Measurements from ENCODE around the gene ATRNL1.
"Not testable (repeated sequence)": the region's sequence is repeated elsewhere in the genome, so short reads cannot be mapped to it uniquely, and the experiment has no call there.

The ATRNL1 gene

DNA sequence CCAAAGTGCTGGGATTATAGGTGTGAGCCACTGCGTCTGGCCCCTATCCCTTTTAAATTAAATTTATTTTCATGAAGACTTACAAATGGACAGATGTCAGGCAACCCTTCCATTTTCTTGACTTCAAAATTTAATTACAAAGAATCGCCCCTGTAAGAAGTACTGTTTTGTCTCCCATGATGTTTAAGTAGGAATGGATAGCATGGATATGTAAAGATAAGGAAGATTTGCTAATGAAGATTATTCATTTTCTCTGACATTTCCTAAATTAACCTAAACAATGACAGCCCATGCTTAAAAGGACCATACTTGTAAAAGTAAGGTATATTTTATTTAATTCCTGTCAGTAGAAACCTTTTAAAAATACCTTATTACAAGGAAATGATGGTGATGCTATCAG is 627.0 kb downstream of the ATRNL1 start:
- Histone ChIP-seq H3K27ac (ENCODE audit: low read length) (no peak overlapping the region), H3K4me3 (ENCODE audit: low read length) (no peak overlapping the region), H3K27me3 (ENCODE audit: control insufficient read depth, insufficient read depth, low read length) (no peaks in the 10 kb centered on the region), H3K9me3 (ENCODE audit: control insufficient read depth, low read depth, low read length) (no peaks in the 10 kb centered on the region), H3K4me1 (ENCODE audit: control insufficient read depth, low read depth, low read length) (no peaks in the 10 kb centered on the region), H3K36me3 (ENCODE audit: control insufficient read depth, low read depth, low read length) (no peaks in the 10 kb centered on the region), H3K9ac (ENCODE audit: low read length) (no peak overlapping the region)

DNA sequence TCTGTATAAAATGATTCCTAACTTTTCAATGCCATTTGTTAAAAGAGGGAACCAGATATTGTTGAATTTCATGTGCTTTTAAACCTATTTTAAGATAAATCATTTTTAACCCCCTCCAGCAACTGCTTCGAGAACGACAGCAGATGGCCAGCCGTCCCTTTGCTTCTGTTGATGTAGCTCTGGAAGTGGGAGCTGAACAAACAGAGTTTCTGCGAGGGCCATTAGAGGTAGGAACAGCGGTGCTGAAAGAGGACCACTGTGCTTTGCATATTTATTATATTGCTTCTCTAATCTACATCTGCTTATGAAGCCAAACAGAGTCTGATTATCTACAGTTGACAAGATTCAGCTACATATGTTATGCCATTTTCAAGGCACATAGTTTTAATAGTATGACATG is 634.0 kb downstream of the ATRNL1 start:
- H3K4me3 ChIP-seq (ENCODE audit: low read length) = no peak overlapping the region
- no peaks in the 10 kb centered on the region for H3K27me3 ChIP-seq (ENCODE audit: control insufficient read depth, insufficient read depth, low read length)
- no peaks in the 10 kb centered on the region for H3K36me3 ChIP-seq (ENCODE audit: control insufficient read depth, low read depth, low read length)
- H3K4me1 ChIP-seq (ENCODE audit: control insufficient read depth, low read depth, low read length) = no peaks in the 10 kb centered on the region
- H3K9ac ChIP-seq (ENCODE audit: low read length) = no peak overlapping the region
- no peak overlapping the region for H3K27ac ChIP-seq (ENCODE audit: low read length)
- no peaks in the 10 kb centered on the region for H3K9me3 ChIP-seq (ENCODE audit: control insufficient read depth, low read depth, low read length)

DNA sequence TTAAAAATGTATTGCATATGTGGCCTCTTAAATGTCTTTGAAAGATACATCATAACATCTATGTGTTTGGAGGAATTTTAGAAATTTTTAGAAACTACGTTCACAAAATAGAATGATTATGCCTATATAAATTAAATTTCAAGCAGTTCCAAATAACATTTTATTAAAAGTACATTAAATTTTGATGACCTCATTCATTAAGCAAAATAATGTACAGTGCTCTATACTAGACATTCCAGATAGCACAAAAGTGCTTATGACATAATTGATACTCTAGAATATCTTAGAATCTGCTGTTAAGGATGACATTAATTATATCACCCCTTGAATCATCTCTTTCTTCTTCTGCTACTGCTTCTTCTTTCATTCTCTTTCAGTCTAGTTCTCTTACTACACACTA is 650.9 kb downstream of the ATRNL1 start:
- Histone ChIP-seq H3K36me3 (ENCODE audit: control insufficient read depth, low read depth, low read length) (no peaks in the 10 kb centered on the region), H3K27ac (ENCODE audit: low read length) (no peak overlapping the region), H3K9ac (ENCODE audit: low read length) (no peak overlapping the region), H3K27me3 (ENCODE audit: control insufficient read depth, insufficient read depth, low read length) (no peaks in the 10 kb centered on the region), H3K4me1 (ENCODE audit: control insufficient read depth, low read depth, low read length) (no peaks in the 10 kb centered on the region), H3K4me3 (ENCODE audit: low read length) (no peak overlapping the region), H3K9me3 (ENCODE audit: control insufficient read depth, low read depth, low read length) (no peaks in the 10 kb centered on the region)

DNA sequence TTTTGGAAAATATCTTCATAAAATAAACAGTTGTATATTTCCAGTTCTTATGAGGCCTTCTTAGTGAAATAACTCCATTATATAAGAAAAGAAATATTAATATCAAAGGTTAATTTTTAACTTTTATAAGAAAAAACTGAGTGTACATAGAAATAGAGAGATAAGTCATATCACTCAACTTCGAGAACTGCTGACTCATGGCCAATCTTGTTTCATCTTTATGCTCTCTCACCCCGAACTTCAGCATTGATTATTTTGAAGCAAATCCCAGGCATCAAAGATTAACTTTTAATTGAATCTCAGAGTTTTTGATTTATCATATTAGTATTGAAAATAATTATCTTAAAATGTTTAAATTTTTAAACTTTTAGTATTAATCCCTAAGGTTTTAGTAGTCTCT is 652.8 kb downstream of the ATRNL1 start:
- no peaks in the 10 kb centered on the region for H3K36me3 ChIP-seq (ENCODE audit: control insufficient read depth, low read depth, low read length)
- no peak overlapping the region for H3K27ac ChIP-seq (ENCODE audit: low read length)
- no peak overlapping the region for H3K9ac ChIP-seq (ENCODE audit: low read length)
- no peak overlapping the region for H3K4me3 ChIP-seq (ENCODE audit: low read length)
- H3K4me1 ChIP-seq (ENCODE audit: control insufficient read depth, low read depth, low read length) = no peaks in the 10 kb centered on the region
- H3K9me3 ChIP-seq (ENCODE audit: control insufficient read depth, low read depth, low read length) = no peaks in the 10 kb centered on the region
- no peaks in the 10 kb centered on the region for H3K27me3 ChIP-seq (ENCODE audit: control insufficient read depth, insufficient read depth, low read length)

DNA sequence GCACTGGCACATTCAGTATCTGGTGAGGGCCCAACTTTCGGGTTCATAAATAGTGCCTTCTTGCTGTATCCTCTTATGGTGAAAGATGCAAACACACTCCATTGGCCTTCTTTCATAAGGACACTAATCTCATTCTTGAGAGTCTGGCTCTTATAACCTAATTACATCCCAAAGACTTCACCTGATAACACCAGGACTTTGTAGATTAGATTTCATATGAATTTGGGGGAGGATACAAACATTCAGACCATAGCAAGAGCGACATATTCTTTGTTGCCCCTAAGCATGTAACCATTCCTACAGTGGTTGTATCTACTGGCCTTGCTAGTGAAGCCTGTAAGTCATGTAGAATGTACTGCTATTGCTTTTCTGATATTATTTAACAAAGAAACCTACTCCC is 654.6 kb downstream of the ATRNL1 start:
- Histone ChIP-seq H3K27ac (ENCODE audit: low read length) (no peak overlapping the region), H3K4me3 (ENCODE audit: low read length) (no peak overlapping the region), H3K36me3 (ENCODE audit: control insufficient read depth, low read depth, low read length) (no peaks in the 10 kb centered on the region), H3K9ac (ENCODE audit: low read length) (no peak overlapping the region), H3K4me1 (ENCODE audit: control insufficient read depth, low read depth, low read length) (no peaks in the 10 kb centered on the region), H3K9me3 (ENCODE audit: control insufficient read depth, low read depth, low read length) (no peaks in the 10 kb centered on the region), H3K27me3 (ENCODE audit: control insufficient read depth, insufficient read depth, low read length) (no peaks in the 10 kb centered on the region)

DNA sequence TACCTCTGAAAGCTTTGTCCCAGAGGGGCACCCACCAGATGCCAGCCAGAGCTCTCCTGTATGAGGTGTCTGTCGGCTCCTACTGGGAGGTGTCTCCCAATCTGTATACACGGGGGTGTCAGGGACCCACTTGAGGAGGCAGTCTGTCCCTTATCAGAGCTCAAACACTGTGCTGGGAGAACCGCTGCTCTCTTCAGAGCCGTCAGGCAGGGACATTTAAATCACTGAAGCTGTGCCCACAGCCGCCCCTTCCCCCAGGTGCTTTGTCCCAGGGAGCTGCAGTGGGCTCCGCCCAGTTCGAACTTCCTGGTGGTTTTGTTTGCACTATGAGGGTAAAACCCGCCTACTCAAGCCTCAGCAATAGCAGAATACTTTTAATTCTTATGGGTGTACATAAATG is 665.3 kb downstream of the ATRNL1 start:
- not testable (repeated sequence) for H3K36me3 ChIP-seq (ENCODE audit: control insufficient read depth, low read depth, low read length); H3K4me3 ChIP-seq (ENCODE audit: low read length); H3K9me3 ChIP-seq (ENCODE audit: control insufficient read depth, low read depth, low read length); H3K27me3 ChIP-seq (ENCODE audit: control insufficient read depth, insufficient read depth, low read length); H3K9ac ChIP-seq (ENCODE audit: low read length); H3K27ac ChIP-seq (ENCODE audit: low read length)
- peaks cover 10% of the 10 kb centered on the region for H3K4me1 ChIP-seq (ENCODE audit: control insufficient read depth, low read depth, low read length)

DNA sequence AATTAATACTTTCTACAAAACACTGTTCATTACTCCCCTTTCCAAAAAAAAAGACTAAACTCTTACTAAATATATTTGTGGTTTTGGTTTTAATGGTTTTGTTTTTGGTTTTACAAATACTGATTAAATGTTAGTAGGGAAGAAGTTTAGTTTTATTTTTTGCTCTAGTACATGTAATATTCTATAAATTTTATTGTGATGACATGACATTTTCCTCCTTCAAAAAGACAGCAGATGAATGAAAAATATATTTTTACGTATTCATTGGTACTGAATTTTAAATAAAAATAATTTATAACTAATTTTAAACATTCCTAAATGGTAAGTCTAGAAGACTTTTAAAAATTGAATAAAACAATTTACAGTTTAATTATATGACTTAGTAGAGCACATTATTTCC is 667.0 kb downstream of the ATRNL1 start:
- Histone ChIP-seq H3K36me3 (ENCODE audit: control insufficient read depth, low read depth, low read length) (no peaks in the 10 kb centered on the region), H3K9me3 (ENCODE audit: control insufficient read depth, low read depth, low read length) (no peaks in the 10 kb centered on the region), H3K9ac (ENCODE audit: low read length) (no peak overlapping the region), H3K27ac (ENCODE audit: low read length) (no peak overlapping the region), H3K27me3 (ENCODE audit: control insufficient read depth, insufficient read depth, low read length) (no peaks in the 10 kb centered on the region), H3K4me1 (ENCODE audit: control insufficient read depth, low read depth, low read length) (peaks cover 10% of the 10 kb centered on the region), H3K4me3 (ENCODE audit: low read length) (no peak overlapping the region)

DNA sequence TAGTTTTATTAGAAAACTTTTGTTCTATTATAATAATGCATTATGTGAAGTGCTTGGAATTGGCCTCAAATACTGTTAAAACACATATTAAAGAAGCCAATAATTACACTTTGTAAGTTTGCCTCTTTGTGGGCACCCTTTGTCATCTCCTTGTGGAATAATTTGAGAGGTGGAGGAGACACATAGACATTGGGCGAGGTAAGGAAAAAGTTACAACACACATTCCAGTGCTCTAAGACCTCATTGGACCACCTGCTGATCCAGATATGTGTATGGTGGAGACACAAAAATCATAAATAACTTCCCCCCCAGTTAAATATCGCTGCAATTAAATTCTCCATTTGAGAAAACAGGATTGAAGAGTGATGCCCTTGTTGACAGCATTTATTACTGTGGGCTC is 668.0 kb downstream of the ATRNL1 start:
- Histone ChIP-seq H3K27ac (ENCODE audit: low read length) (no peak overlapping the region), H3K9ac (ENCODE audit: low read length) (no peak overlapping the region), H3K4me3 (ENCODE audit: low read length) (no peak overlapping the region), H3K4me1 (ENCODE audit: control insufficient read depth, low read depth, low read length) (peaks cover 10% of the 10 kb centered on the region), H3K36me3 (ENCODE audit: control insufficient read depth, low read depth, low read length) (no peaks in the 10 kb centered on the region), H3K27me3 (ENCODE audit: control insufficient read depth, insufficient read depth, low read length) (no peaks in the 10 kb centered on the region), H3K9me3 (ENCODE audit: control insufficient read depth, low read depth, low read length) (no peaks in the 10 kb centered on the region)

DNA sequence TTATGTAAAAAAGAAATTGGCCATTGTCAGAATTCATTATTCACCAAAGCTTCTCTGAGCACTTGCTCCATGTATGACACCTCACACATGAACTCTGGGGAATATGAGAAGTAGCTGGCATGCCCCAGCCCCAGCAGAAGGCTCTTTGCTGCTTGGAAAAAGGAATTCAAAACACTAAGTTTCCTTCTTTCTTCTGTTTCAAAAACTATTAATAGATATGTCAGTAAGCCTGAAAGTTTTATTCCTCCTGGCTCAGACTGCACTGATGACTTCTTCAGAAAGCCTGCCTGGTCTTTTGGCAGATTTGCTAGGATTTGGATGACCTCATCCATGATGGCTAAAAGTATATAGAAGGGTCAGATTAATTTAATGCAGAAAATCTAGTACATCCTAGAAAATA is 668.9 kb downstream of the ATRNL1 start:
- Histone ChIP-seq H3K4me1 (ENCODE audit: control insufficient read depth, low read depth, low read length) (peaks cover 10% of the 10 kb centered on the region), H3K36me3 (ENCODE audit: control insufficient read depth, low read depth, low read length) (no peaks in the 10 kb centered on the region), H3K27me3 (ENCODE audit: control insufficient read depth, insufficient read depth, low read length) (no peaks in the 10 kb centered on the region), H3K27ac (ENCODE audit: low read length) (no peak overlapping the region), H3K9me3 (ENCODE audit: control insufficient read depth, low read depth, low read length) (no peaks in the 10 kb centered on the region), H3K4me3 (ENCODE audit: low read length) (no peak overlapping the region), H3K9ac (ENCODE audit: low read length) (no peak overlapping the region)

DNA sequence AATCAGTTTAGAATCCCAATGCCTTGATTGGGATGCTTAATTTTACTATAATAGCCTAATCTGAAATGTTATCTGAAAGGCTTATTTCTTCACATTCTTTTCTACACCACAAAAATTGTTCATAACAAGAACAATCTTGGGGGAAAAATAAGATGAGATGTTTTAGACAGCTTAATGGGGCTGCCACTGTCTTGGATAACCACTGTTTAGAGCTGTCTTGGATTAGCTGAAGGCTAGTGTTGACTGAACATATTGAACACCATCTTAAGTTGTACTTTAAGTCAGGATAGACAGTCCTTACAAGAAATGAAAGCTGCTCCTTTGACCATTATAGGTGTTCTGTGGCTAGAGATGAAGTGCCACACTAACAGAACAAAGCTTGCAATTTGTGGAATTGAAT is 678.6 kb downstream of the ATRNL1 start:
- H3K9me3 ChIP-seq (ENCODE audit: control insufficient read depth, low read depth, low read length) = no peaks in the 10 kb centered on the region
- no peaks in the 10 kb centered on the region for H3K4me1 ChIP-seq (ENCODE audit: control insufficient read depth, low read depth, low read length)
- no peak overlapping the region for H3K27ac ChIP-seq (ENCODE audit: low read length)
- H3K36me3 ChIP-seq (ENCODE audit: control insufficient read depth, low read depth, low read length) = no peaks in the 10 kb centered on the region
- no peak overlapping the region for H3K4me3 ChIP-seq (ENCODE audit: low read length)
- no peak overlapping the region for H3K9ac ChIP-seq (ENCODE audit: low read length)
- no peaks in the 10 kb centered on the region for H3K27me3 ChIP-seq (ENCODE audit: control insufficient read depth, insufficient read depth, low read length)

DNA sequence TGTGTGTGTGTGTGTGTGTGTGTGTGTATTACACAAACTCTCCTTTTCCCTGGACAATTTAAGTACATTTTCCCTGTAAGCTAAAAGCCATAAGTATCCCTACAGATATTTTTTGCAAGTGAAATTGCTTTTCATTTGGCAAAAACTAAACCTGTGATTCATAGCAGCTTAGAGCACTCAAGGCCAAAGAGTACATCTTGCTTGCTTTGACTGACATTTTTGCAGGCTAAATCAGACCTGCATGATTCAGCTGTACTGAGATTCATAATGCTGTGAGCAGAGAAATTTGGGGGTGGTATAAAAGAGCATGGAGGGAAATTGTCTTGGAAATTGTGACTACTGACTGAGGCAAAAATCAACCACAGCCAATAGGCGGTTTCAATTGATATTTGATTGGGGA is 679.4 kb downstream of the ATRNL1 start:
- no peaks in the 10 kb centered on the region for H3K9me3 ChIP-seq (ENCODE audit: control insufficient read depth, low read depth, low read length)
- no peak overlapping the region for H3K9ac ChIP-seq (ENCODE audit: low read length)
- H3K4me3 ChIP-seq (ENCODE audit: low read length) = no peak overlapping the region
- no peaks in the 10 kb centered on the region for H3K27me3 ChIP-seq (ENCODE audit: control insufficient read depth, insufficient read depth, low read length)
- H3K27ac ChIP-seq (ENCODE audit: low read length) = no peak overlapping the region
- H3K4me1 ChIP-seq (ENCODE audit: control insufficient read depth, low read depth, low read length) = no peaks in the 10 kb centered on the region
- H3K36me3 ChIP-seq (ENCODE audit: control insufficient read depth, low read depth, low read length) = no peaks in the 10 kb centered on the region

DNA sequence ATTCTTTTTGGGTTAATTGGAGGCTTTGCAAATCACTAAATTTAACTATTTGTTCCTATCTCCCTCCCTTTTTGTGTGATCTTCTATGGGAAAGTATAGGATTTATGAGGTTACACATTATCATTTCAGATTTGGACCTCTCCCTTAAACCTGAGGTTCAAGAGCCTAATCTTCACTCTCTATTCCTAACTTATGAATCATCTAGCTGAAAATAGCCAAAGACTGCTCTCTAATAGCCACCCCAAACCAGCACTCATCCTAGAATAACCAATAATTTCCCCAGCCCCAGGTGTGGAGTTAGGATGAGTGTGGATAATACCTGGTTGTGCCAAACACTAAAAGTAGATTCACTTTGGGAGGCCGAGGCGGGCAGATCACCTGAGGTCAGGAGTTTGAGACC is 680.7 kb downstream of the ATRNL1 start:
- Histone ChIP-seq H3K27ac (ENCODE audit: low read length) (no peak overlapping the region), H3K4me3 (ENCODE audit: low read length) (no peak overlapping the region)

DNA sequence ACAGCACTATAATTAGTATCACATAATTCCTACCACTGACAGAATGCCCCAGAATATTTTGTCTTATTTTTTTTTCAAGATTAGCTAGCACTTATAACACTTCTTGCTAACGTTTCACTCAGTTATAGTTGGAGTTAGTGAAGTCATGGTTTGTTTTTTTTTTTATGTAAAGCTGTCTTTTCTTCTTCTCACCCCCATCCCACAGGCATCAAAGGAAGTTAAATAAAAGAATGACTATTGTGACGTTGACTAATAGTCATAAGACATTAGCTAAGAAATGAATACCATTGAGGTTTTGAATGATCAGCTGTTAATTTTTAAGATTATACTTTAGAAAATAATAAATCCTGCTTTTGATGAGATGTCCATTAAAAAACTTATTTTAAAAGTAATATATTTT is 681.6 kb downstream of the ATRNL1 start:
- Histone ChIP-seq H3K9me3 (ENCODE audit: control insufficient read depth, low read depth, low read length) (no peaks in the 10 kb centered on the region), H3K4me1 (ENCODE audit: control insufficient read depth, low read depth, low read length) (no peaks in the 10 kb centered on the region), H3K9ac (ENCODE audit: low read length) (no peak overlapping the region), H3K4me3 (ENCODE audit: low read length) (no peak overlapping the region), H3K36me3 (ENCODE audit: control insufficient read depth, low read depth, low read length) (no peaks in the 10 kb centered on the region), H3K27me3 (ENCODE audit: control insufficient read depth, insufficient read depth, low read length) (no peaks in the 10 kb centered on the region), H3K27ac (ENCODE audit: low read length) (no peak overlapping the region)

More for the DNA sequence above, 680.7 kb downstream of the ATRNL1 start:
- H3K27me3 ChIP-seq (ENCODE audit: control insufficient read depth, insufficient read depth, low read length) = no peaks in the 10 kb centered on the region
- H3K9me3 ChIP-seq (ENCODE audit: control insufficient read depth, low read depth, low read length) = no peaks in the 10 kb centered on the region
- no peaks in the 10 kb centered on the region for H3K36me3 ChIP-seq (ENCODE audit: control insufficient read depth, low read depth, low read length)
- no peak overlapping the region for H3K9ac ChIP-seq (ENCODE audit: low read length)
- no peaks in the 10 kb centered on the region for H3K4me1 ChIP-seq (ENCODE audit: control insufficient read depth, low read depth, low read length)
